GM12865 (cell line): ENCODE results near the gene LARP1B.
A peak's percentile ranks its signal among the peaks of the same experiment; 100 is the strongest.

Experiments
- DNase-seq: peaks from one replicate; pipeline ENCODE4 v3.0.0; 2010; ENCODE audit warnings: low read depth
- H3K4me3 ChIP-seq: 2 replicates; pipeline ENCODE4 v1.5.1; 2011; ENCODE audit warnings: mild to moderate bottlenecking, low read depth, low read length, control low read depth
- TF ChIP-seq, protein P1 (sequence below): IDR thresholded peaks from 2 replicates; pipeline ENCODE4 v1.5.1; 2011; ENCODE audit warnings: low read length, control low read depth, low read depth, inconsistent platforms; ENCODE audit not compliant: insufficient read depth; ENCODE audit errors: missing control alignments

Gene LARP1B

DNA sequence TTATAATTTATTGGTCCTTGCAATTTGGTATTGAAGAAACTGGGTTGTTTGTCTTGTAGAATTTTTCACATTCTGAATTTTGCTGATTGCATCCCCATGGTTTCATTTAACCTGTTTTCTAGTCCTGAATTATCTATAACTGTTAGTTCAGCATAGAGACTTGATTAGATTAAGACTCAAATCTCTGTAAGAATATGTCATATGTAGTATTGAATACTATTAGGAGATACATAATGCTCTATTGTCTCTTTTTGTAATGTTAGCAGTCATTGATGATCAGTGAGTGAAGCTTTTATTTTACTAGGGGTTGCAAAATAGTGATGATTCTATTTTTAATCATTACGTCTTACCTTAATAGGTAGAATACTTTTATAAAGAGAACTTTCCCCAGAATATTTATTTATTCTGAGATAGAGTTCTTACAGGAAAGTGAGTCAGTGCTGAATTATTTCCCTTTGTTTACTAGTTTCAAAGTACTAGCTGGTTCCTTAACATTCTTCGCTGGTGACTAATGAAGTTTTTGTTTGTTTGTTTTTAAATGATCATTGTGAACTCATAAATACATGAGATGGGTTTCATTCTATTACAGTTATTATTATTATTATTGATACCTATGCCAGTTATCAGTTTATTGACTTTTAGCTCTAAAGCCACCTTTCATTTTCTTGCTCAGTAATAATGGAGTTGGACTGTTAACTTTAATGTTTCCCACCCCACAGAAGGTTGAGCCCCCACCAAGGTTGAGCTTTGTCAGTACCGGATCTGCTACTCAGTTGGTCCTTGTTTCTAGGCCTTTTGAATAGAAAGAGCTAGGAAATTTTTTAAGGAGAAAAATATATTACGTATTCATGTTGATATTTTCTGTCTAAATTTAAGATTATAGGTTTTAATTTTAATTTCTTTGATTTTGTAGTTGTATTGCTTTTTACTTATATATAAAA, 102.3 kb downstream of the LARP1B start:
- no peak overlapping the region for H3K4me3 ChIP-seq
- TF ChIP-seq, protein P1, sequence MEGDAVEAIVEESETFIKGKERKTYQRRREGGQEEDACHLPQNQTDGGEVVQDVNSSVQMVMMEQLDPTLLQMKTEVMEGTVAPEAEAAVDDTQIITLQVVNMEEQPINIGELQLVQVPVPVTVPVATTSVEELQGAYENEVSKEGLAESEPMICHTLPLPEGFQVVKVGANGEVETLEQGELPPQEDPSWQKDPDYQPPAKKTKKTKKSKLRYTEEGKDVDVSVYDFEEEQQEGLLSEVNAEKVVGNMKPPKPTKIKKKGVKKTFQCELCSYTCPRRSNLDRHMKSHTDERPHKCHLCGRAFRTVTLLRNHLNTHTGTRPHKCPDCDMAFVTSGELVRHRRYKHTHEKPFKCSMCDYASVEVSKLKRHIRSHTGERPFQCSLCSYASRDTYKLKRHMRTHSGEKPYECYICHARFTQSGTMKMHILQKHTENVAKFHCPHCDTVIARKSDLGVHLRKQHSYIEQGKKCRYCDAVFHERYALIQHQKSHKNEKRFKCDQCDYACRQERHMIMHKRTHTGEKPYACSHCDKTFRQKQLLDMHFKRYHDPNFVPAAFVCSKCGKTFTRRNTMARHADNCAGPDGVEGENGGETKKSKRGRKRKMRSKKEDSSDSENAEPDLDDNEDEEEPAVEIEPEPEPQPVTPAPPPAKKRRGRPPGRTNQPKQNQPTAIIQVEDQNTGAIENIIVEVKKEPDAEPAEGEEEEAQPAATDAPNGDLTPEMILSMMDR, result no peak
- no peak for DNase-seq

DNA sequence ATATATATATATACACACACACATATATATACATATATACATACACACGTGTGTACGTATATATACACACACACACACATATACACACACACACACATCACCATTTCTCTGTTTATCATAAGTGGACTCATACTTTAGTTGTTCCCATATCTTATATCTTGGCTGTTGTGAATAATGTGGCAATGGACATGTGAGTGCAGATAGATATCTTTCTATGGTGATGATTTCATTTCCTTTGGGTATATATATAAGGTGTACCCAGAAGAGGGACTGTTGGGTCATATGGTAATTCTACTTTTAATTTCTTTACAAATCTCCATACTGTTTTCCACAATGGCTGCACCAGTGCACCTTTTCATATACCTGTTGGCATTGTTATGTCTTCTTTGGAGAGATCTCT, 105.9 kb downstream of the LARP1B start:
- TF ChIP-seq, protein P1, result no peak
- no peak overlapping the region for H3K4me3 ChIP-seq
- DNase-seq, result no peak

DNA sequence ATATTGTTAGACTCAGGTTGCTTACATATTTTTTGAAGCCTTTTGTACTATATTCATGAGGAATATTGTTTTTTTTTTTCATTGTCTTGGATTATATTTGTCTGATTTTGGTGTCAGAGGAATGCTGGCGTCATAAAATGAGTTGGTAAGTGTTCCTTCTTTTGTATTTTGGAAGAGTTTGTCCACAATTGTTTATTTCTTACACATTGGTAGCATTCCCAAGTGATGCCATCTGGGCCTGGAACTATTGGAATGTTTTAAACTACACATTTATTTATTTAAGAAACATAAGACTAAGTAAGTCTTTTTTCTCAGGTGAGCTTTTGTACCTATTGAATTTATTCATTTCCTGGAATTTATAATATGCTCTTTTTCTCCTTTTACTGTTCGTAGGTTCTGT, 107.6 kb downstream of the LARP1B start:
- TF ChIP-seq, protein P1, result no peak
- no peak overlapping the region for H3K4me3 ChIP-seq
- DNase-seq, result no peak

DNA sequence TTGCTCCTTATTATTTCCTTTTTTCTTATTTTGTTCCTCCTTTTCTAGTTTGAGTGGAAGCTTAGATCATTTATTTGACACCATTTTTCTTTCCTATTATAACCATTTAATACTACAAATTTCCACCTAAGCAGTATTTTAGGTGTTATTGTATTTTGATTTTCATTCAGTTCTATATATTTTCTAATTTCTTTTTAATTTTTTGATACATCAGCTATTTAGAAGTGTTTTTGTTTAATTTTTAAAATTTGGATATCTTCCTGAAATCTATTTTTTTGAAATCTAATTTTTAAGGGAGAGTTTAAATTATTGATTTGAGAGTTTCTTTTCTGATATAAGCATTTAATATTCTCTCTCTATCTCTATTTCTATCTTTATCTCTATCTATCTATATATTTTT, 108.1 kb downstream of the LARP1B start:
- TF ChIP-seq, protein P1, result no peak

DNA sequence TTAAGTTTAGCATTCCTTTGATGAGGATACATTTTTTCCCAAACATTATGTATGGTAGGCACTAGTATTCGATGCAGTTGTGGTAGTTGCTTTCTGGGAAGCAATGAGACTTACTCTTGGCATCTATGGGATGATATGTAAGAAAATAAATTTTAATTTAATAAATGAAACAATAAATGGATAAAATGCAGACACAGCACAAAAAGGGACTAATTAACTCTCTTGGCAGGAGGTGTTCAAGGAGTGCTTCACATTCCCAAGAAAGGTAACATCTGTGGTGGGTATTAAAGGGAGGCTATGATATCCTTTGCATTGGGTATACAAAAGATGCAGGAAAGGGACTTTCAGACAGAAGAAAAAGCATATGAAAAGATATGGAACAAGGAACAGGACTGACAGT, 115.5 kb downstream of the LARP1B start:
- no peak for DNase-seq
- TF ChIP-seq, protein P1, result no peak
- H3K4me3 ChIP-seq, result no peak overlapping the region

More for the DNA sequence above, 108.1 kb downstream of the LARP1B start:
- no peak for DNase-seq
- H3K4me3 ChIP-seq, result no peak overlapping the region

DNA sequence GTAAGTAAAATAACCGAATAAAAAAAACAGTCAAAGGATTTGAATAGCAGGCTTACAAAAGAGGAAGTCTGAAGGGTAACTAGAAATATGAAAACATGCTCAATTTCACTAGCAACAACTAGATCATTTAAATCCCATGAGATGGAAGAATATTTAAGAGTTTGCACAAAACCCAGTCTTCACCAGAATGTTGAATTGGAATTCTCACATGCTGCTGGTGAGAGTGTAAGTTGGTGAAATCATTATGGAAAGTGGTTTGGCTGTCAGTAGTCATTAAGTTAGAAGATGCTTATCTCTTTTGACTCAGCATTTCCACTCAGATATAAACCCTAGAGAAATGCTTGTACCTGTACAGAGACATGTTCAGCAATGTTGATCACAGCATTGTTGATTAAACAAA, 116.4 kb downstream of the LARP1B start:
- no peak overlapping the region for H3K4me3 ChIP-seq
- TF ChIP-seq, protein P1, result no peak
- DNase-seq, result peak; percentile 2
